Glutamatergic neuron (in vitro differentiated cells): Measurements from ENCODE around the gene FAM107B. TPM values are rescaled to one million over a fixed set of nuclear protein-coding genes. Genes with fewer than 3 reads are reported as not detected.
"Not testable (repeated sequence)": the region's sequence is repeated elsewhere in the genome, so short reads cannot be mapped to it uniquely, and the experiment has no call there.

ENCODE experiments used
- DNase-seq: peaks from one replicate; pipeline ENCODE4 v3.0.0; 2022
- H3K27ac Mint-ChIP-seq: one replicate; pipeline ENCODE4 v1.8.0; 2020; ENCODE audit warnings: mild to moderate bottlenecking, mixed read lengths, inconsistent platforms; ENCODE audit not compliant: unreplicated experiment
- H3K27me3 Mint-ChIP-seq: one replicate; pipeline ENCODE4 v1.8.0; 2020; ENCODE audit warnings: mild to moderate bottlenecking, moderate library complexity, mixed read lengths, inconsistent platforms; ENCODE audit not compliant: unreplicated experiment
- H3K36me3 Mint-ChIP-seq: one replicate; pipeline ENCODE4 v1.8.0; 2020; ENCODE audit warnings: mild to moderate bottlenecking, mixed read lengths, inconsistent platforms; ENCODE audit not compliant: unreplicated experiment
- H3K4me1 Mint-ChIP-seq: one replicate; pipeline ENCODE4 v1.8.0; 2020; ENCODE audit warnings: mild to moderate bottlenecking, low read depth, mixed read lengths, inconsistent platforms; ENCODE audit not compliant: unreplicated experiment
- H3K4me3 Mint-ChIP-seq: one replicate; pipeline ENCODE4 v1.8.0; 2020; ENCODE audit warnings: mild to moderate bottlenecking, mixed read lengths, inconsistent platforms; ENCODE audit not compliant: unreplicated experiment
- H3K9me3 Mint-ChIP-seq: one replicate; pipeline ENCODE4 v1.8.0; 2020; ENCODE audit warnings: mild to moderate bottlenecking, moderate library complexity, mixed read lengths, inconsistent platforms; ENCODE audit not compliant: unreplicated experiment
- CTCF ChIP-seq: fragments of 200-600 bp; sonication (generic); IDR thresholded peaks from one replicate; pipeline ENCODE4 v1.5.0; 2021; ENCODE audit not compliant: partially characterized antibody, unreplicated experiment
- total RNA-seq: library from RNA; stranded (reverse); fragmentation: NEBNext Ultra II Directional; extraction: Animal tissue kit (Norgen Biotek cat#: 25700); gene quantifications from one replicate; pipeline ENCODE4 v1.2.1, GENCODE V29; 2021; ENCODE audit not compliant: unreplicated experiment

Gene FAM107B
- total RNA-seq, 1 donor from 2014 or later: 88.6 TPM

GRCh38 chr10:14717552-14717951 is 57.1 kb downstream of the FAM107B start:
- H3K36me3 Mint-ChIP-seq: peaks cover 13% of the 10 kb centered on the region
- DNase-seq: no peak
- no peak overlapping the region for H3K27ac Mint-ChIP-seq
- peaks cover 6% of the 10 kb centered on the region for H3K9me3 Mint-ChIP-seq
- H3K4me1 Mint-ChIP-seq: no peaks in the 10 kb centered on the region
- H3K4me3 Mint-ChIP-seq: no peak overlapping the region
- peaks cover 3% of the 10 kb centered on the region for H3K27me3 Mint-ChIP-seq
- TF ChIP-seq CTCF: no peak

- peaks cover 3% of the 10 kb centered on the region for H3K4me1 Mint-ChIP-seq
- no peak overlapping the region for H3K4me3 Mint-ChIP-seq
- DNase-seq: no peak
- H3K36me3 Mint-ChIP-seq: no peaks in the 10 kb centered on the region
- peaks cover 3% of the 10 kb centered on the region for H3K9me3 Mint-ChIP-seq
- TF ChIP-seq CTCF: no peak
- H3K27ac Mint-ChIP-seq: peak overlapping the region; percentile 5
- H3K27me3 Mint-ChIP-seq: peaks cover 3% of the 10 kb centered on the region
Measured at GRCh38 chr10:14712991-14713424, 61.7 kb downstream of the FAM107B start.

- DNase-seq, H3K27me3 Mint-ChIP-seq, H3K36me3 Mint-ChIP-seq, H3K9me3 Mint-ChIP-seq, H3K4me3 Mint-ChIP-seq, H3K4me1 Mint-ChIP-seq, H3K27ac Mint-ChIP-seq: not testable (repeated sequence)
Measured at GRCh38 chr10:14709344-14709743, 65.4 kb downstream of the FAM107B start.

GRCh38 chr10:14707481-14707880 is 67.2 kb downstream of the FAM107B start:
- Mint-ChIP-seq H3K27ac (no peak overlapping the region), H3K27me3 (no peaks in the 10 kb centered on the region), H3K4me1 (peaks cover 6% of the 10 kb centered on the region), H3K36me3 (no peaks in the 10 kb centered on the region), H3K9me3 (no peaks in the 10 kb centered on the region), H3K4me3 (no peak overlapping the region)
- no peak for DNase-seq
- no peak for TF ChIP-seq CTCF

- H3K9me3 Mint-ChIP-seq: no peaks in the 10 kb centered on the region
- H3K27me3 Mint-ChIP-seq: no peaks in the 10 kb centered on the region
- no peak overlapping the region for H3K4me3 Mint-ChIP-seq
- H3K36me3 Mint-ChIP-seq: no peaks in the 10 kb centered on the region
- DNase-seq: no peak
- peaks cover 6% of the 10 kb centered on the region for H3K4me1 Mint-ChIP-seq
- no peak for TF ChIP-seq CTCF
- no peak overlapping the region for H3K27ac Mint-ChIP-seq
Measured at GRCh38 chr10:14705548-14706230, 69.0 kb downstream of the FAM107B start.
